Heart right ventricle (tissue), 16 donors: ENCODE measurements around the gene FAM222A. TPM values are rescaled to one million over a fixed set of nuclear protein-coding genes. Genes with fewer than 3 reads are reported as not detected.

ENCODE experiments used
- ATAC-seq, 8 donors: fragments of 200-7000 bp; cut with Tn5 transposase; one replicate each; pipeline ENCODE4 v1.9.1; 2020; ENCODE audit warnings: mild to moderate bottlenecking in 8 of 8, moderate library complexity in 8 of 8, moderate number of reproducible peaks in 1 of 8
- DNase-seq, 2 donors: peaks; one replicate each; pipeline ENCODE4 v3.0.0-alpha.2; 2020
- H3K27ac ChIP-seq, 10 donors: fragments of 200-600 bp; sonication (generic) in 2 of 10; one replicate each; pipeline versions ENCODE4 v1.5.0 to v1.8.0; 2020 to 2022; ENCODE audit warnings: mild to moderate bottlenecking in 3 of 10
- H3K27me3 ChIP-seq, 7 donors: fragments of 200-600 bp; one replicate each; pipeline ENCODE4 v1.8.0; 2021 to 2022; ENCODE audit warnings: mild to moderate bottlenecking in 2 of 7
- H3K36me3 ChIP-seq, 9 donors: fragments of 200-600 bp; sonication (generic) in 1 of 9; one replicate each; pipeline versions ENCODE4 v1.5.0 to v1.8.0; 2020 to 2022; ENCODE audit warnings: mild to moderate bottlenecking in 2 of 9
- H3K4me1 ChIP-seq, 9 donors: fragments of 200-600 bp; sonication (generic) in 1 of 9; one replicate each; pipeline versions ENCODE4 v1.5.0 to v1.8.0; 2020 to 2022; ENCODE audit warnings: mild to moderate bottlenecking in 4 of 9
- H3K4me3 ChIP-seq, 10 donors: fragments of 200-600 bp; sonication (generic) in 2 of 10; one replicate each; pipeline versions ENCODE4 v1.5.0 to v1.8.0; 2020 to 2022; ENCODE audit warnings: mild to moderate bottlenecking in 7 of 10, moderate library complexity in 2 of 10
- H3K9me3 ChIP-seq, 11 donors: fragments of 200-600 bp in 10 of 11; sonication (generic) in 2 of 11; one replicate each; pipeline versions ENCODE4 v1.5.0 to v1.8.0; 2013 to 2022; ENCODE audit warnings: mild to moderate bottlenecking in 2 of 11, control low read depth in 1 of 11, moderate library complexity in 1 of 11
- CTCF ChIP-seq, 9 donors: fragments of 200-600 bp; sonication (generic) in 2 of 9; IDR thresholded peaks; one replicate each; pipeline versions ENCODE4 v1.5.0 to v1.8.0; 2021 to 2022; ENCODE audit warnings: antibody characterized with exemption in 9 of 9, mild to moderate bottlenecking in 5 of 9, moderate library complexity in 1 of 9
- WGBS, 2 donors: extraction: QIAGEN DNeasy Blood & Tissue Kit; methylation state at CpG; one replicate each; pipeline ENCODE4 v1.1.7; 2013; ENCODE audit warnings: inconsistent platforms in 1 of 2; 5-methylcytosine and 5-hydroxymethylcytosine counted together
- intact Hi-C, 10 donors: fragments of 100-400 bp; cut with DNase I; formaldehyde crosslinking; loops; one replicate each; pipeline versions ENCODE4 v1.11.1 to v1.14.2; 2022
- polyA plus RNA-seq, 2 donors: library from polyadenylated mRNA; stranded (reverse); fragments of 200-250 nt; gene quantifications; one replicate each; pipeline ENCODE4 v1.2.3, GENCODE V29; 2013
- total RNA-seq, 10 donors: library from RNA; stranded (reverse); fragmentation: NEBNext Ultra II Directional in 3 of 10; extraction: Animal tissue kit (Norgen Biotek cat#: 25700) in 3 of 10; gene quantifications; one replicate each; pipeline versions ENCODE4 v1.2.1 to v1.2.4, GENCODE V29; 2021 to 2023
- donor health status: Arrhythmogenic right ventricular cardiomyopathy.
- donor health status: ischemic (EF 13 %, LVEDD 7.1; RV severe dilation, severe dysfunction).
- donor health status: healthy with polysubstance abuse.
- donor health status: DM: no; HTN: yes; CAD: no.
- donor health status: DM: no; HTN: no; CAD: no.
- donor health status: ischemic (EF 25% LVEDD 6.9; RV normal size, moderate dysfunction).
- donor health status: ischemic (EF 25% LVEDD 5.7; RV mildly dilated, moderate dysfunction).
- donor health status: healthy.
- donor health status: DM: yes; HTN: yes; CAD: no.
- donor health status: Ischemic cardiomyopathy.
- donor health status: ischemic (EF 35%, LVEDD 5.7; RV mildly dilated, moderate dysfunction).
- donor health status: nonischemic (EF 11% LVEDD 7.7; RV severe dilation, severe dysfunction).
- donor health status: DM: yes; HTN: yes; CAD: no.
- donor health status: PGD.
- donor health status: ischemic (EF 29% LVEDD 5.4; RV normal size, mild dysfunction).
- donor health status: nonischemic (EF 23%, LVEDD 6.1; RV moderate dilation, normal function).

FAM222A gene
- total and polyA plus RNA-seq, 12 donors: 2.7 to 26.0 (median 7.0) TPM

DNA sequence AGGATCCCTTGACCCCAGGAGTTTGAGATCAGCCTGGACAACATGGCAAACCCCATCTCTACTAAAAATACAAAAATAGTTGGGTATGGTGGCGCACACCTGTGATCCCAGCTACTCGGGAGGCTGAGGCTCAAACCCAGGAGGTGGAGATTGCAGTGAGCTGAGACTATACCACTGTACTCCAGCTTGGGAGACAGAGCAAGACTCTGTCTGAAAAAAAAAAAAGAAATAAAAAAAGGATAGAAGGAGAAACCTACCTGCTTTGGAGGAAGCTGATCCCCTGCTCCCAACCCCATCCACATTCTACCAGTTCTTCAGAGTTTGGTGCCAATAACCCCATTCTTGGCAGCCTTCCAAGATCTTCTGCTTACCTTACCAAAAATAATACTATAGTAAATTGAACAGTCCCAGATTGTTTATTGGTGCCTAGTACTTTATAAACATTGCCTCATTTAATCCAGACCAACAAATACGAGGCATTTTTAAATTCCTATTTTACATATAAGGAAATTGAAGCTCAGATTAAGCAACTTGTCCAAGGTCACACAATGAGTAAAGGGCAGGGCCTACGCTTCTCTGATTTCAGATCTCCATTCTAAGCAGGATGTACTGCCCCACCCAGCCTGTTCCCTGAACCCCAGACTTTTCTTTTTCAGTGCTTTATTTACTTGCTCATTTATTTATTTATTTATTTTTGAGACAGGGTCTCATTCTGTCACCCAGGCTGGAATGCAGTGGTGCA is 33.2 kb upstream of the FAM222A start:
- H3K9me3 ChIP-seq: no peaks in the 10 kb centered on the region
- WGBS, 2 donors: 80 to 89% methylated on average over 4 of the region's 4 CpGs
- intact Hi-C loops: no loop called here
- H3K27me3 ChIP-seq: peaks cover 0 to 6% (median 0%) of the 10 kb centered on the region in 7 donors
- ATAC-seq (no peak), DNase-seq (no peak)
- no peak for TF ChIP-seq CTCF (IDR thresholded peaks at IDR 0.05)
- peaks cover 0 to 5% (median 0%) of the 10 kb centered on the region in 9 donors for H3K4me1 ChIP-seq
- H3K27ac ChIP-seq: no peak overlapping the region
- no peaks in the 10 kb centered on the region for H3K36me3 ChIP-seq
- no peak overlapping the region for H3K4me3 ChIP-seq

DNA sequence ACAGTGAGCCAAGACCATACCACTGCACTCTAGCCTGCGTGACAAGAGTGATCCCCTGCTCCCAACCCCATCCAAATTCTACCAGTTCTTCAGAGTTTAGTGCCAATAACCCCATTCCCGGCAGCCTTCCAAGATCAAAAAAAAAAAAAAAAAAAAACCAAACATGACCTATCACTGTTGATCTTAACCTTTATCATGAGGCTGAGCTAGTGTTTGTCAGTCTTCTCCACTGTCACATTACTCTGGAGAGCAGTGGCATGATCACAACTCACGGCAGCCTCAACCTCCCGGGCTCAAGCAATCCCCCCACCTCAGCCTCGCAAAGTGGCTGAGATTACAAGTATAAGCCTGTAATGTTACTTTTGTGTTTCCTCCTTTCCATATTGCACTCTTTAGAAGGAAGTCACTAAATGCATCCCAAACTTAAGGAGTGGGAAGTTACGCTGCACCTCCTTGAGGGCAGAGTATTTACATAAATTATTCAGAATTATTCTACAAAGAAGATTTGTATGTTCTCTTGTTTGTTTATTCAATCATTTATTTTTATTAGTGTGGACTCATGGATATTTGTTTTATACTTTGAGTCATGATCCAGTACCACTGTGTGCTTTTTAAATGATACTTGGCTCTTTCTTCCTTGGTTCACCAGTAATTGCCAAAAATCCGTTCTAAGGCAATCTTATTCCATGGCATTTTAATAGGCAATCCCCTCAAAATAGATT is 31.5 kb upstream of the FAM222A start:
- H3K9me3 ChIP-seq: no peaks in the 10 kb centered on the region
- no peak for TF ChIP-seq CTCF (IDR thresholded peaks at IDR 0.05)
- 82% methylated on average over 7 of the region's 7 CpGs for WGBS, 2 donors
- H3K4me1 ChIP-seq: peaks cover 0 to 5% (median 0%) of the 10 kb centered on the region in 9 donors
- ATAC-seq (no peak), DNase-seq (no peak)
- H3K36me3 ChIP-seq: no peaks in the 10 kb centered on the region
- H3K27me3 ChIP-seq: peaks cover 0 to 3% (median 0%) of the 10 kb centered on the region in 7 donors
- no peak overlapping the region for H3K4me3 ChIP-seq
- no peak overlapping the region for H3K27ac ChIP-seq
- intact Hi-C loops: no loop called here

GRCh38 chr12:109682708-109683060 is 30.9 kb upstream of the FAM222A start:
- DNase-seq: no peak
- no peaks in the 10 kb centered on the region for H3K36me3 ChIP-seq
- 90 to 95% methylated on average over 1 of the region's 1 CpG for WGBS, 2 donors
- intact Hi-C loops: no loop called here
- H3K27ac ChIP-seq: no peak overlapping the region
- H3K27me3 ChIP-seq: no peaks in the 10 kb centered on the region
- ATAC-seq: no peak
- H3K9me3 ChIP-seq: no peaks in the 10 kb centered on the region
- TF ChIP-seq CTCF (IDR thresholded peaks at IDR 0.05): no peak
- H3K4me1 ChIP-seq: peaks cover 0 to 5% (median 0%) of the 10 kb centered on the region in 9 donors
- H3K4me3 ChIP-seq: no peak overlapping the region

DNA sequence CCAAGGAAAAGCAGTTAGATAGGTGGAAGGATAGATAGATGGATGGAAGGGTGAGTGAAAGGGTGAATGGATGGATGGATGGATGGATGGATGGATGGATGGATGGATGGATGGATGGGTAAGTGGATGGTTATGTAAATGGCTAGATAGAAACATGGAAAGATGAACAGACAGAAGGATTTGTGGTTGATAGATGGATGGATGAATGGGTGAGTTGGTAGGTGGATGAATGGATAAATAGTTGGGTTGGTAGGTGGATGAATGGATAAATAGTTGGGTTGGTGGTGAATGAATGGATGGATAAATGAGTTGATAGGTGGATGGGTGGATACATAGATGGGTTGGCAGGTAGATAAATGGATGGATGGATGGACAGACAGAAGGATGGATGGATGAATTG is 30.3 kb upstream of the FAM222A start:
- Histone ChIP-seq H3K9me3 (no peaks in the 10 kb centered on the region), H3K4me3 (no peak overlapping the region), H3K36me3 (no peaks in the 10 kb centered on the region), H3K27me3 (no peaks in the 10 kb centered on the region), H3K4me1 (peaks cover 0 to 5% (median 0%) of the 10 kb centered on the region in 9 donors), H3K27ac (no peak overlapping the region)
- intact Hi-C loops: no loop called here
- DNase-seq (no peak), ATAC-seq (no peak)
- no peak for TF ChIP-seq CTCF (IDR thresholded peaks at IDR 0.05)
